Karpas-422 (cell line): ENCODE results near the gene DRD2. TPM values are rescaled to one million over a fixed set of nuclear protein-coding genes. Genes with fewer than 3 reads are reported as not detected.

Experiments used
- DNase-seq: peaks from one replicate; pipeline ENCODE4 v3.0.0-alpha.2; 2015
- H2AFZ ChIP-seq: fragments of 200-600 bp; sonication (generic); 2 replicates; pipeline ENCODE4 v1.6.1; 2014; ENCODE audit warnings: antibody characterized with exemption, low read length, mixed read lengths
- H3K27ac ChIP-seq: fragments of 200-600 bp; sonication (generic); 2 replicates; pipeline ENCODE4 v1.5.1; 2014; ENCODE audit warnings: mild to moderate bottlenecking, low read length, moderate library complexity
- H3K27me3 ChIP-seq: fragments of 200-600 bp; sonication (generic); 2 replicates; pipeline ENCODE4 v1.6.1; 2014; ENCODE audit warnings: low read length, mixed read lengths
- H3K36me3 ChIP-seq: fragments of 200-600 bp; sonication (generic); 2 replicates; pipeline ENCODE4 v1.6.1; 2014; ENCODE audit warnings: low read length, mixed read lengths; ENCODE audit not compliant: insufficient read depth
- H3K4me1 ChIP-seq: fragments of 200-600 bp; sonication (generic); 2 replicates; pipeline ENCODE4 v1.6.1; 2014; ENCODE audit warnings: mild to moderate bottlenecking, low read length, mixed read lengths
- H3K4me2 ChIP-seq: fragments of 200-600 bp; sonication (generic); 2 replicates; pipeline ENCODE4 v1.6.1; 2014; ENCODE audit warnings: low read length, low read depth, mild to moderate bottlenecking; ENCODE audit not compliant: poor library complexity, severe bottlenecking
- H3K4me3 ChIP-seq: fragments of 200-600 bp; sonication (generic); 2 replicates; pipeline ENCODE4 v1.5.1; 2014; ENCODE audit warnings: mild to moderate bottlenecking, antibody characterized with exemption, low read length, mixed read lengths
- H3K79me2 ChIP-seq: fragments of 200-600 bp; sonication (generic); 2 replicates; pipeline ENCODE4 v1.6.1; 2014; ENCODE audit warnings: mild to moderate bottlenecking, low read length, mixed read lengths
- H3K9ac ChIP-seq: fragments of 200-600 bp; sonication (generic); 2 replicates; pipeline ENCODE4 v1.6.0; 2014; ENCODE audit warnings: low read length
- H3K9me2 ChIP-seq: fragments of 200-600 bp; sonication (generic), shearing (Covaris generic); replicated peaks from 2 replicates; pipeline ENCODE4 v1.6.0; 2014; ENCODE audit warnings: mild to moderate bottlenecking, low read length, moderate library complexity; ENCODE audit not compliant: insufficient read depth
- H3K9me3 ChIP-seq: fragments of 300-700, 200-600 bp; sonication (generic); 2 replicates; pipeline ENCODE4 v1.6.1; 2014; ENCODE audit warnings: low read length, mixed read lengths
- H4K20me1 ChIP-seq: fragments of 200-600 bp; sonication (generic); 2 replicates; pipeline ENCODE4 v1.6.1; 2014; ENCODE audit warnings: mild to moderate bottlenecking, antibody characterized with exemption, low read length, low read depth; ENCODE audit not compliant: insufficient read depth
- total RNA-seq: library from RNA; depleted of rRNA; stranded (reverse); fragments of >200 nt; shearing (Covaris generic); gene quantifications from 2 replicates; pipeline ENCODE4 v1.2.3, GENCODE V29; 2014; ENCODE audit warnings: low replicate concordance

DRD2 gene
- total RNA-seq, 1 experiment from 2014 or later, result not detected

GRCh38 chr11:113389272-113389671, 85.9 kb downstream of the DRD2 start:
- Histone ChIP-seq H3K27ac (no peak overlapping the region), H3K9ac (no peak overlapping the region), H2AFZ (no peak overlapping the region), H3K9me3 (no peaks in the 10 kb centered on the region), H3K9me2 (no peaks in the 10 kb centered on the region), H4K20me1 (no peaks in the 10 kb centered on the region), H3K27me3 (no peaks in the 10 kb centered on the region), H3K79me2 (no peaks in the 10 kb centered on the region), H3K4me1 (no peaks in the 10 kb centered on the region), H3K4me2 (no peak overlapping the region), H3K36me3 (no peaks in the 10 kb centered on the region), H3K4me3 (no peak overlapping the region)
- DNase-seq, result no peak

- H3K27ac ChIP-seq, result no peak within 1 kb of the TSS
These were observed 87.5 kb downstream of the DRD2 start, which contains the start of gene ANKK1 for GRCh38 chr11:113387605-113388211. ANKK1 (plus strand) TSS chr11:113387779; CDS start chr11:113387885, 106 bp downstream.

DNA sequence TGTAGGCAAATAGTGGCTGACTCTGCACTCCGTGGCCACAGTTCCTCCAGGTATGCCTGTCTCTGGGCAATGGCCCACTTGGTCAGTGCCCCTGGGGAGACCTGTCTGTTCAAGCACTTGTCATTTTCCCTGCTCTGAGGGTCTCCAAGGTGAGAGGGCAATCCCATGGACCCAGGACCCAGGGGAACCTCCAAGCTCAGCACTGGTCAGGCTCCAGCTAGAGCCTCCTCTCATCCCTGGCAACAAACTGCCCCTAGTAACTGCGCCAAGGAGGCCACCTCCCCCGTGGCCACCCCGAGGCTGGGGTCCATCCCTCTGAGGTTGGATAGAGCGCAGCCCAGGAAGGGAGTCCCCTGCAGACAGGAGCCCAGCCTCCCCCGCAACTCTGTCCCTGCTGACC, 88.3 kb downstream of the DRD2 start:
- Histone ChIP-seq H3K4me3 (no peak overlapping the region), H4K20me1 (no peaks in the 10 kb centered on the region), H3K9ac (no peak overlapping the region), H3K27ac (no peak overlapping the region), H3K27me3 (no peaks in the 10 kb centered on the region), H3K9me2 (no peaks in the 10 kb centered on the region), H2AFZ (no peak overlapping the region), H3K36me3 (no peaks in the 10 kb centered on the region), H3K9me3 (no peaks in the 10 kb centered on the region), H3K4me2 (no peak overlapping the region), H3K79me2 (no peaks in the 10 kb centered on the region), H3K4me1 (no peaks in the 10 kb centered on the region)
- DNase-seq, result no peak

More at GRCh38 chr11:113387605-113388211, 87.5 kb downstream of the DRD2 start, which contains the start of gene ANKK1:
- Histone ChIP-seq H2AFZ (no peak within 1 kb of the TSS), H3K4me2 (no peak within 1 kb of the TSS), H3K9me2 (no peaks in the 10 kb centered on the region), H3K9ac (no peak within 1 kb of the TSS), H3K9me3 (no peaks in the 10 kb centered on the region), H3K27me3 (no peaks in the 10 kb centered on the region), H3K36me3 (no peaks in the 10 kb centered on the region), H3K4me1 (no peaks in the 10 kb centered on the region), H3K4me3 (no peak within 1 kb of the TSS), H4K20me1 (no peaks in the 10 kb centered on the region), H3K79me2 (no peaks in the 10 kb centered on the region)
- DNase-seq, result no peak

- no peak overlapping the region for H2AFZ ChIP-seq
- H3K27me3 ChIP-seq, result no peaks in the 10 kb centered on the region
- DNase-seq, result no peak
- no peak overlapping the region for H3K4me3 ChIP-seq
- H3K79me2 ChIP-seq, result no peaks in the 10 kb centered on the region
- H3K4me1 ChIP-seq, result no peaks in the 10 kb centered on the region
- no peaks in the 10 kb centered on the region for H4K20me1 ChIP-seq
- no peaks in the 10 kb centered on the region for H3K36me3 ChIP-seq
- no peak overlapping the region for H3K27ac ChIP-seq
- no peak overlapping the region for H3K4me2 ChIP-seq
- H3K9me3 ChIP-seq, result no peaks in the 10 kb centered on the region
- H3K9me2 ChIP-seq, result no peaks in the 10 kb centered on the region
- H3K9ac ChIP-seq, result no peak overlapping the region
These were observed 89.4 kb downstream of the DRD2 start for GRCh38 chr11:113385749-113386148.

DNA sequence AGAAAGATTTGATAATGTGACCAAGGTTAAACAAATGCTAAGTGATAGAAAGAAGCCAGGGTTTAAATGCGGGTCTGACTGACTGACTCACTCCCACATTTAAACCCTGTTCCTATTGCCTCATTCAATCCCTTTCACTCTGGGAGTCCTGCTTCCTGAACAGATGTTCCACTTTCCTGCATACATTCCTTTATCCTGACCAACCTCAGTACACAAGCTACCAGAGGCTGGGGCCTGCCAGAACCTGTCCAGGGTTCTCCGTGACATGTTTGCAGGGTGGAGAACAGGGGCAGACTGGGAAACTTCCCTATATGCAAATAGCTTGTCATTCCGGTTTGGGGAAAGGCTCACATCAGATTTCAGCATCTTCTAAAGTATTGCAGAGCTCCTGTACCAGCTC, 90.6 kb downstream of the DRD2 start:
- Histone ChIP-seq H3K79me2 (no peaks in the 10 kb centered on the region), H3K27me3 (no peaks in the 10 kb centered on the region), H4K20me1 (no peaks in the 10 kb centered on the region), H3K27ac (no peak overlapping the region), H3K4me2 (no peak overlapping the region), H3K9me3 (no peaks in the 10 kb centered on the region), H3K9me2 (no peaks in the 10 kb centered on the region), H2AFZ (no peak overlapping the region), H3K4me3 (no peak overlapping the region), H3K36me3 (no peaks in the 10 kb centered on the region), H3K9ac (no peak overlapping the region), H3K4me1 (no peaks in the 10 kb centered on the region)
- no peak for DNase-seq

- Histone ChIP-seq H2AFZ (no peak overlapping the region), H3K9ac (no peak overlapping the region), H3K36me3 (no peaks in the 10 kb centered on the region), H3K9me2 (no peaks in the 10 kb centered on the region), H3K9me3 (no peaks in the 10 kb centered on the region), H3K4me3 (no peak overlapping the region), H3K27ac (no peak overlapping the region), H3K4me1 (no peaks in the 10 kb centered on the region), H3K4me2 (no peak overlapping the region), H4K20me1 (no peaks in the 10 kb centered on the region), H3K27me3 (no peaks in the 10 kb centered on the region), H3K79me2 (no peaks in the 10 kb centered on the region)
- DNase-seq, result no peak
These were observed 93.1 kb downstream of the DRD2 start for GRCh38 chr11:113382121-113382520.

DNA sequence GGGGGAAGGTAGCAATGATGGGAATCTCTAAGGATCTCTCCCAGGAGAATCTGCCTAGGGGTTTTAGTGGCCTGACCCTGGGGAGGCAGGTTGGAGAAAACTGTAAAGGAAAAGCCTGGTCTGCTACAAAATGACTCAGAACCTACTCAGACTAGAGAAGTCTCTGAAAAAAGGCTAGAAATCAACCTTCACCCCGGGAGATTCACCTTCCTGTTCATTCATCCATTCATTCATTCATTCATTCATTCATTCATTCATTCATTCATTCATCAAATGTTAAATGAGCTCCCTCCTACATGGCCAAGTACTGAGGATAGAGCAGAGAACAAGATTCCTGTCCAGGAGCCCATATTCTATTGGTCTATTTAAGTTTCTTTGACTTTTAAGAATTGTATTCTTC, 96.5 kb downstream of the DRD2 start:
- Histone ChIP-seq H3K4me2 (no peak overlapping the region), H3K9ac (no peak overlapping the region), H3K9me3 (no peaks in the 10 kb centered on the region), H2AFZ (no peak overlapping the region), H3K27me3 (no peaks in the 10 kb centered on the region), H3K4me3 (no peak overlapping the region), H3K27ac (no peak overlapping the region), H3K79me2 (no peaks in the 10 kb centered on the region), H3K4me1 (peaks cover 13% of the 10 kb centered on the region), H4K20me1 (no peaks in the 10 kb centered on the region), H3K36me3 (no peaks in the 10 kb centered on the region), H3K9me2 (no peaks in the 10 kb centered on the region)
- DNase-seq, result no peak

GRCh38 chr11:113377681-113378412, 97.4 kb downstream of the DRD2 start:
- Histone ChIP-seq H3K9me3 (no peaks in the 10 kb centered on the region), H3K4me3 (no peak overlapping the region), H3K36me3 (no peaks in the 10 kb centered on the region), H2AFZ (no peak overlapping the region), H3K9ac (no peak overlapping the region), H3K27ac (no peak overlapping the region), H3K79me2 (no peaks in the 10 kb centered on the region), H4K20me1 (no peaks in the 10 kb centered on the region), H3K9me2 (no peaks in the 10 kb centered on the region), H3K4me1 (peaks cover 13% of the 10 kb centered on the region), H3K27me3 (no peaks in the 10 kb centered on the region), H3K4me2 (no peak overlapping the region)
- no peak for DNase-seq
